ENCODE data around the gene ODAD2.

Gene ODAD2

GRCh38 chr10:27889518-27889917 lies 109.4 kb downstream of the ODAD2 start:
- no peak for DNase-seq (ENCODE audit: extremely low spot score)
- CTCF ChIA-PET, result no interaction called here
- TF ChIP-seq LEF1 (IDR thresholded peaks at IDR 0.05; ENCODE audit: borderline replicate concordance) (no peak), PKNOX1 (IDR thresholded peaks at IDR 0.05) (no peak), CTBP1 (IDR thresholded peaks at IDR 0.05; ENCODE audit: borderline replicate concordance) (no peak), FOXA1 (IDR thresholded peaks at IDR 0.05) (no peak), SP1 (IDR thresholded peaks at IDR 0.05) (no peak), ZNF384 (IDR thresholded peaks at IDR 0.05) (no peak), FOXK2 (IDR thresholded peaks at IDR 0.05) (no peak)
- POLR2A ChIA-PET, result no interaction called here

GRCh38 chr10:27884185-27884641 lies 114.7 kb downstream of the ODAD2 start:
- ChIA-PET POLR2A (no interaction called here), CTCF (no interaction called here)
- TF ChIP-seq L3MBTL2 (conservative IDR thresholded peaks at IDR 0.05) (no peak), SUZ12 (IDR thresholded peaks at IDR 0.05) (no peak), ZNF384 (IDR thresholded peaks at IDR 0.05) (no peak), CTBP1 (IDR thresholded peaks at IDR 0.05; ENCODE audit: borderline replicate concordance) (no peak), TARDBP (IDR thresholded peaks at IDR 0.05) (no peak), HDGF (IDR thresholded peaks at IDR 0.05; ENCODE audit: borderline replicate concordance) (no peak), PKNOX1 (IDR thresholded peaks at IDR 0.05) (no peak), FOXM1 (IDR thresholded peaks at IDR 0.05; ENCODE audit: borderline replicate concordance) (no peak), BHLHE40 (IDR thresholded peaks at IDR 0.05; ENCODE audit: borderline replicate concordance) (no peak), SP1 (IDR thresholded peaks at IDR 0.05) (no peak), NFRKB (IDR thresholded peaks at IDR 0.05) (no peak), ELF4 (IDR thresholded peaks at IDR 0.05) (no peak), FOXK2 (IDR thresholded peaks at IDR 0.05) (no peak)
- no peak for DNase-seq (ENCODE audit: extremely low spot score)

GRCh38 chr10:27878281-27878680 lies 120.6 kb downstream of the ODAD2 start:
- TF ChIP-seq FOXM1 (IDR thresholded peaks at IDR 0.05; ENCODE audit: borderline replicate concordance) (no peak), ARNT (IDR thresholded peaks at IDR 0.05) (no peak), FOXA1 (IDR thresholded peaks at IDR 0.05) (no peak), PKNOX1 (IDR thresholded peaks at IDR 0.05) (no peak), SP1 (IDR thresholded peaks at IDR 0.05) (no peak), TARDBP (IDR thresholded peaks at IDR 0.05) (no peak), CTBP1 (IDR thresholded peaks at IDR 0.05; ENCODE audit: borderline replicate concordance) (no peak)
- ChIA-PET CTCF (no interaction called here), POLR2A (no interaction called here)

GRCh38 chr10:27865221-27865635 lies 133.7 kb downstream of the ODAD2 start:
- no peak for DNase-seq (ENCODE audit: extremely low spot score)
- TF ChIP-seq SP1 (IDR thresholded peaks at IDR 0.05), result no peak
- TF ChIP-seq TARDBP (IDR thresholded peaks at IDR 0.05), result no peak
- TF ChIP-seq ZNF384 (IDR thresholded peaks at IDR 0.05), result no peak
- TF ChIP-seq PKNOX1 (IDR thresholded peaks at IDR 0.05), result no peak
- TF ChIP-seq BHLHE40 (IDR thresholded peaks at IDR 0.05; ENCODE audit: borderline replicate concordance), result no peak
- no peak for TF ChIP-seq SUZ12 (IDR thresholded peaks at IDR 0.05)
- no peak for TF ChIP-seq NFRKB (IDR thresholded peaks at IDR 0.05)
- no peak for TF ChIP-seq ELF4 (IDR thresholded peaks at IDR 0.05)
- no peak for TF ChIP-seq LEF1 (IDR thresholded peaks at IDR 0.05; ENCODE audit: borderline replicate concordance)
- no peak for TF ChIP-seq L3MBTL2 (conservative IDR thresholded peaks at IDR 0.05)
- TF ChIP-seq CTBP1 (IDR thresholded peaks at IDR 0.05; ENCODE audit: borderline replicate concordance), result no peak
- TF ChIP-seq ARNT (IDR thresholded peaks at IDR 0.05), result no peak
- no peak for TF ChIP-seq FOXM1 (IDR thresholded peaks at IDR 0.05; ENCODE audit: borderline replicate concordance)
- no peak for TF ChIP-seq HDGF (IDR thresholded peaks at IDR 0.05; ENCODE audit: borderline replicate concordance)
- TF ChIP-seq FOXA1 (IDR thresholded peaks at IDR 0.05), result no peak
- no peak for TF ChIP-seq FOXK2 (IDR thresholded peaks at IDR 0.05)
- ChIA-PET POLR2A (no interaction called here), CTCF (interaction anchor here (0.6 kb wide), 1 partner anchor 24 kb away, joined by 3 read pairs; no protein-coding TSS in a partner anchor)

More at GRCh38 chr10:27878281-27878680, 120.6 kb downstream of the ODAD2 start:
- DNase-seq (ENCODE audit: extremely low spot score), result no peak

- CTCF ChIA-PET, result no interaction called here
- POLR2A ChIA-PET, result no interaction called here
- DNase-seq (ENCODE audit: extremely low spot score), result no peak
- no peak for TF ChIP-seq BHLHE40 (IDR thresholded peaks at IDR 0.05; ENCODE audit: borderline replicate concordance)
- TF ChIP-seq NFRKB (IDR thresholded peaks at IDR 0.05), result no peak
- no peak for TF ChIP-seq FOXM1 (IDR thresholded peaks at IDR 0.05; ENCODE audit: borderline replicate concordance)
- TF ChIP-seq TARDBP (IDR thresholded peaks at IDR 0.05), result no peak
- TF ChIP-seq ZNF384 (IDR thresholded peaks at IDR 0.05), result no peak
- no peak for TF ChIP-seq FOXK2 (IDR thresholded peaks at IDR 0.05)
- TF ChIP-seq ELF4 (IDR thresholded peaks at IDR 0.05), result no peak
- no peak for TF ChIP-seq L3MBTL2 (conservative IDR thresholded peaks at IDR 0.05)
- TF ChIP-seq SP1 (IDR thresholded peaks at IDR 0.05), result no peak
- no peak for TF ChIP-seq PKNOX1 (IDR thresholded peaks at IDR 0.05)
- TF ChIP-seq SUZ12 (IDR thresholded peaks at IDR 0.05), result no peak
- TF ChIP-seq HDGF (IDR thresholded peaks at IDR 0.05; ENCODE audit: borderline replicate concordance), result no peak
These were observed 137.1 kb downstream of the ODAD2 start for GRCh38 chr10:27861781-27862180.
